ENCODE data around the gene IQCN. TPM values are rescaled to one million over a fixed set of nuclear protein-coding genes. Genes with fewer than 3 reads are reported as not detected.

IQCN gene
- total RNA-seq, 2 experiments from 2014 or later, result 0.38 to 1.1 TPM

- no peaks in the 10 kb centered on the region for H3K9me3 ChIP-seq (ENCODE audit: low read length)
- no peaks in the 10 kb centered on the region for H3K79me2 ChIP-seq (ENCODE audit: insufficient read depth, low read depth, low read length)
- CTCF ChIA-PET (ENCODE audit: unreplicated experiment), result interaction anchor here (1.0 kb wide), 1 partner anchor 27 kb away, joined by 3 read pairs; no protein-coding TSS in a partner anchor
- H3K4me3 ChIP-seq (ENCODE audit: low read depth, low read length, poor library complexity, severe bottlenecking), result no peak overlapping the region
- POLR2A ChIA-PET, result interaction anchor here (1.5 kb wide), 2 partner anchors 20 to 22 kb away, joined by 3 to 7 read pairs; no protein-coding TSS in a partner anchor
- TF ChIP-seq EZH2phosphoT487 (IDR thresholded peaks at IDR 0.05; ENCODE audit: borderline replicate concordance, low read depth, low read length) (no peak), CTCF (conservative IDR thresholded peaks at IDR 0.05; ENCODE audit: low read length) (no peak)
- H3K4me2 ChIP-seq (ENCODE audit: low read length), result no peak overlapping the region
- no peaks in the 10 kb centered on the region for H4K20me1 ChIP-seq (ENCODE audit: insufficient read depth, low read length)
- H3K36me3 ChIP-seq (ENCODE audit: insufficient read depth, low read length), result peaks cover 9% of the 10 kb centered on the region; the same call in 1 of the 2 replicates
- no TSS peak for BruUV-seq (replicated peaks)
- H3K4me1 ChIP-seq (ENCODE audit: insufficient read depth, low read length, poor library complexity, severe bottlenecking), result peaks cover 48% of the 10 kb centered on the region
- DNase-seq (ENCODE audit: low spot score), result no peak
- no peaks in the 10 kb centered on the region for H3K9me2 ChIP-seq (ENCODE audit: insufficient read depth, low read length)
- intact Hi-C loops (cut with micrococcal nuclease; ENCODE audit: unreplicated experiment), result no loop called here
- H3K27ac ChIP-seq (ENCODE audit: low read depth, low read length, poor library complexity, severe bottlenecking), result no peak overlapping the region
- no peak overlapping the region for H2AFZ ChIP-seq (ENCODE audit: low read length)
These were observed 27.5 kb upstream of the IQCN start for GRCh38 chr19:18301718-18302111.

- BruUV-seq (replicated peaks), result no TSS peak
- Histone ChIP-seq H3K9me3 (ENCODE audit: low read length) (no peaks in the 10 kb centered on the region), H3K27ac (ENCODE audit: low read depth, low read length, poor library complexity, severe bottlenecking) (no peak overlapping the region), H3K36me3 (ENCODE audit: insufficient read depth, low read length) (peaks cover 3% of the 10 kb centered on the region; the same call in 1 of the 2 replicates), H4K20me1 (ENCODE audit: insufficient read depth, low read length) (no peaks in the 10 kb centered on the region), H3K9me2 (ENCODE audit: insufficient read depth, low read length) (no peaks in the 10 kb centered on the region), H3K4me3 (ENCODE audit: low read depth, low read length, poor library complexity, severe bottlenecking) (no peak overlapping the region), H2AFZ (ENCODE audit: low read length) (no peak overlapping the region), H3K79me2 (ENCODE audit: insufficient read depth, low read depth, low read length) (no peaks in the 10 kb centered on the region), H3K4me2 (ENCODE audit: low read length) (no peak overlapping the region), H3K4me1 (ENCODE audit: insufficient read depth, low read length, poor library complexity, severe bottlenecking) (peaks cover 42% of the 10 kb centered on the region)
- CTCF ChIA-PET (ENCODE audit: unreplicated experiment), result interaction anchor here (0.6 to 1.0 kb wide), 2 partner anchors 27 to 97 kb away, joined by 3 to 27 read pairs; no protein-coding TSS in a partner anchor
- DNase-seq (ENCODE audit: low spot score), result no peak
- intact Hi-C loops (cut with micrococcal nuclease; ENCODE audit: unreplicated experiment), result no loop called here
- TF ChIP-seq EZH2phosphoT487 (IDR thresholded peaks at IDR 0.05; ENCODE audit: borderline replicate concordance, low read depth, low read length) (no peak), CTCF (conservative IDR thresholded peaks at IDR 0.05; ENCODE audit: low read length) (no peak)
- POLR2A ChIA-PET, result interaction anchor here (1.5 kb wide), 1 partner anchor 19 kb away, joined by 7 read pairs; no protein-coding TSS in a partner anchor
These were observed 26.9 kb upstream of the IQCN start for GRCh38 chr19:18300930-18301717.

GRCh38 chr19:18299654-18300053 lies 25.4 kb upstream of the IQCN start:
- no peak overlapping the region for H3K27ac ChIP-seq (ENCODE audit: low read depth, low read length, poor library complexity, severe bottlenecking)
- intact Hi-C loops (cut with micrococcal nuclease; ENCODE audit: unreplicated experiment), result no loop called here
- H3K9me2 ChIP-seq (ENCODE audit: insufficient read depth, low read length), result no peaks in the 10 kb centered on the region
- CTCF ChIA-PET (ENCODE audit: unreplicated experiment), result no interaction called here
- no peak overlapping the region for H2AFZ ChIP-seq (ENCODE audit: low read length)
- TF ChIP-seq CTCF (conservative IDR thresholded peaks at IDR 0.05; ENCODE audit: low read length), result no peak
- no peak for TF ChIP-seq EZH2phosphoT487 (IDR thresholded peaks at IDR 0.05; ENCODE audit: borderline replicate concordance, low read depth, low read length)
- BruUV-seq (replicated peaks), result no TSS peak
- POLR2A ChIA-PET, result interaction anchor here (0.6 kb wide), 1 partner anchor 9 kb away, joined by 3 read pairs; no protein-coding TSS in a partner anchor
- H3K4me1 ChIP-seq (ENCODE audit: insufficient read depth, low read length, poor library complexity, severe bottlenecking), result peaks cover 31% of the 10 kb centered on the region
- no peaks in the 10 kb centered on the region for H3K36me3 ChIP-seq (ENCODE audit: insufficient read depth, low read length)
- no peaks in the 10 kb centered on the region for H4K20me1 ChIP-seq (ENCODE audit: insufficient read depth, low read length)
- no peak for DNase-seq (ENCODE audit: low spot score)
- H3K4me3 ChIP-seq (ENCODE audit: low read depth, low read length, poor library complexity, severe bottlenecking), result no peak overlapping the region
- no peaks in the 10 kb centered on the region for H3K79me2 ChIP-seq (ENCODE audit: insufficient read depth, low read depth, low read length)
- no peaks in the 10 kb centered on the region for H3K9me3 ChIP-seq (ENCODE audit: low read length)
- no peak overlapping the region for H3K4me2 ChIP-seq (ENCODE audit: low read length)
